Lung (tissue), 12 donors: ENCODE results near the gene MILR1. TPM values are rescaled to one million over a fixed set of nuclear protein-coding genes. Genes with fewer than 3 reads are reported as not detected.

Source experiments
- ATAC-seq: fragments of 200-7000 bp; cut with Tn5 transposase; one replicate; pipeline ENCODE4 v1.9.1; 2020; ENCODE audit warnings: moderate number of reproducible peaks; ENCODE audit not compliant: insufficient read depth, low FRiP score
- DNase-seq, 3 donors: peaks; one replicate each; pipeline ENCODE4 v3.0.0-alpha.2; 2013 to 2017
- H3K27ac ChIP-seq, 2 donors: one replicate each; pipeline ENCODE4 v1.5.1; 2013; ENCODE audit warnings: mild to moderate bottlenecking in 2 of 2, moderate library complexity in 2 of 2, control low read depth in 1 of 2, inconsistent platforms in 1 of 2, low read depth in 1 of 2, low read length in 1 of 2
- H3K27me3 ChIP-seq, 3 donors: one replicate each; pipeline ENCODE4 v1.5.1; 2013; ENCODE audit warnings: low read length in 2 of 3; ENCODE audit not compliant: control insufficient read depth in 3 of 3, insufficient read depth in 3 of 3
- H3K36me3 ChIP-seq, 4 donors: one replicate each; pipeline ENCODE4 v1.5.1; 2013; ENCODE audit warnings: low read length in 4 of 4, mild to moderate bottlenecking in 1 of 4, moderate library complexity in 1 of 4; ENCODE audit not compliant: control insufficient read depth in 4 of 4, insufficient read depth in 4 of 4
- H3K4me1 ChIP-seq, 5 donors: one replicate each; pipeline ENCODE4 v1.5.1; 2013; ENCODE audit warnings: low read length in 5 of 5, mild to moderate bottlenecking in 2 of 5, moderate library complexity in 1 of 5; ENCODE audit not compliant: control insufficient read depth in 5 of 5, insufficient read depth in 5 of 5
- H3K4me3 ChIP-seq: one replicate; pipeline ENCODE4 v1.5.1; 2013; ENCODE audit warnings: mild to moderate bottlenecking, control low read depth, moderate library complexity
- H3K9ac ChIP-seq, 2 donors: one replicate each; pipeline ENCODE4 v1.5.1; 2013; ENCODE audit warnings: low read length in 2 of 2, control low read depth in 1 of 2; ENCODE audit not compliant: insufficient read depth in 1 of 2
- H3K9me3 ChIP-seq, 4 donors: one replicate each; pipeline ENCODE4 v1.5.1; 2013; ENCODE audit warnings: low read length in 3 of 4, mild to moderate bottlenecking in 1 of 4, moderate library complexity in 1 of 4; ENCODE audit not compliant: control insufficient read depth in 4 of 4, insufficient read depth in 3 of 4
- WGBS, 2 donors: extraction: QIAGEN DNeasy Blood & Tissue Kit; methylation state at CpG; one replicate each; pipeline ENCODE4 v1.1.7; 2013; 5-methylcytosine and 5-hydroxymethylcytosine counted together
- polyA plus RNA-seq, 2 donors: library from polyadenylated mRNA; stranded (reverse); fragments of 200-250 nt; gene quantifications; one replicate each; pipeline ENCODE4 v1.2.1, GENCODE V29; 2013
- total RNA-seq, 2 donors: library from RNA; depleted of rRNA in 1 of 2; stranded (reverse); fragments of >200 nt in 1 of 2; gene quantifications; one replicate each; pipeline ENCODE4 v1.2.1, GENCODE V29; 2014 to 2021
- TF ChIP-seq, protein P1 (sequence below): IDR thresholded peaks from 2 replicates; pipeline ENCODE4 v1.5.1; 2012; ENCODE audit warnings: mild to moderate bottlenecking; ENCODE audit errors: control extremely low read depth, extremely low read depth
- donor health status: control.
- donor health status: control.
- donor health status: Bipolar disorder and iron deficiency.
- donor health status: healthy.
- donor health status: DM: yes; HTN: yes; CAD: no.

MILR1 gene
- total and polyA plus RNA-seq, 4 donors = 6.9 to 36.3 (median 16.7) TPM

- Histone ChIP-seq H3K4me1 (peaks cover 0 to 34% (median 11%) of the 10 kb centered on the region in 5 donors), H3K27ac (no peak overlapping the region), H3K4me3 (no peak overlapping the region), H3K36me3 (peaks cover 25 to 67% (median 52%) of the 10 kb centered on the region in 4 donors), H3K9ac (no peak overlapping the region), H3K9me3 (no peaks in the 10 kb centered on the region), H3K27me3 (no peaks in the 10 kb centered on the region)
- 93 to 96% methylated on average over 8 of the region's 8 CpGs for WGBS, 2 donors
- TF ChIP-seq, protein P1, sequence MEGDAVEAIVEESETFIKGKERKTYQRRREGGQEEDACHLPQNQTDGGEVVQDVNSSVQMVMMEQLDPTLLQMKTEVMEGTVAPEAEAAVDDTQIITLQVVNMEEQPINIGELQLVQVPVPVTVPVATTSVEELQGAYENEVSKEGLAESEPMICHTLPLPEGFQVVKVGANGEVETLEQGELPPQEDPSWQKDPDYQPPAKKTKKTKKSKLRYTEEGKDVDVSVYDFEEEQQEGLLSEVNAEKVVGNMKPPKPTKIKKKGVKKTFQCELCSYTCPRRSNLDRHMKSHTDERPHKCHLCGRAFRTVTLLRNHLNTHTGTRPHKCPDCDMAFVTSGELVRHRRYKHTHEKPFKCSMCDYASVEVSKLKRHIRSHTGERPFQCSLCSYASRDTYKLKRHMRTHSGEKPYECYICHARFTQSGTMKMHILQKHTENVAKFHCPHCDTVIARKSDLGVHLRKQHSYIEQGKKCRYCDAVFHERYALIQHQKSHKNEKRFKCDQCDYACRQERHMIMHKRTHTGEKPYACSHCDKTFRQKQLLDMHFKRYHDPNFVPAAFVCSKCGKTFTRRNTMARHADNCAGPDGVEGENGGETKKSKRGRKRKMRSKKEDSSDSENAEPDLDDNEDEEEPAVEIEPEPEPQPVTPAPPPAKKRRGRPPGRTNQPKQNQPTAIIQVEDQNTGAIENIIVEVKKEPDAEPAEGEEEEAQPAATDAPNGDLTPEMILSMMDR = no peak
- no peak for DNase-seq
- no peak for ATAC-seq
Observed at GRCh38 chr17:64500487-64500859, 51.6 kb downstream of the MILR1 start.

GRCh38 chr17:64500862-64501765, 52.2 kb downstream of the MILR1 start:
- Histone ChIP-seq H3K4me3 (no peak overlapping the region), H3K9ac (no peak overlapping the region), H3K9me3 (no peaks in the 10 kb centered on the region), H3K36me3 (peaks cover 25 to 67% (median 55%) of the 10 kb centered on the region in 4 donors), H3K27me3 (no peaks in the 10 kb centered on the region), H3K4me1 (peaks cover 0 to 29% (median 11%) of the 10 kb centered on the region in 5 donors), H3K27ac (no peak overlapping the region)
- TF ChIP-seq, protein P1 = no peak
- 89 to 91% methylated on average over 11 of the region's 11 CpGs for WGBS, 2 donors
- ATAC-seq (no peak), DNase-seq (no peak)

- TF ChIP-seq, protein P1 = no peak
- Histone ChIP-seq H3K27ac (no peak overlapping the region), H3K27me3 (no peaks in the 10 kb centered on the region), H3K36me3 (peaks cover 25 to 67% (median 55%) of the 10 kb centered on the region in 4 donors), H3K4me1 (peaks cover 0 to 29% (median 11%) of the 10 kb centered on the region in 5 donors), H3K9ac (no peak overlapping the region), H3K4me3 (no peak overlapping the region), H3K9me3 (no peaks in the 10 kb centered on the region)
- no peak for DNase-seq
- 74 to 85% methylated on average over 3 of the region's 3 CpGs for WGBS, 2 donors
- no peak for ATAC-seq
Observed at GRCh38 chr17:64502021-64502420, 53.1 kb downstream of the MILR1 start.
